HCT116 (cell line): ENCODE measurements around the gene PRDM11. TPM values are rescaled to one million over a fixed set of nuclear protein-coding genes. Genes with fewer than 3 reads are reported as not detected.

ENCODE experiments used
- ATAC-seq: fragments of 200-7000 bp; cut with Tn5 transposase; 2 replicates; pipeline ENCODE4 v1.9.1; 2020; ENCODE audit warnings: mild to moderate bottlenecking, moderate library complexity
- BruUV-seq: library from RNA; stranded (reverse); fragments of 400-500 nt; replicated peaks from 2 replicates; lab custom pipeline; 2021; lab: Mats Ljungman, UMichigan
- CTCF ChIA-PET: fragments of 300-600 bp; sonication (Branson Sonifier 250); formaldehyde crosslinking; loops from one replicate; lab custom pipeline; 2021; ENCODE audit warnings: antibody characterized with exemption; lab: Charles Lee
- POLR2A ChIA-PET: fragments of 300-600, 350-600 bp; sonication (Branson Sonifier 250); formaldehyde crosslinking; loops from one replicate; lab custom pipeline; 2021; ENCODE audit warnings: antibody characterized with exemption; lab: Charles Lee
- RAD21 ChIA-PET, 2 experiments: fragments of 300-600 bp; sonication (Branson Sonifier 250); formaldehyde crosslinking; loops; one replicate each; lab custom pipeline; 2023; ENCODE audit warnings: low total read pairs in 2 of 2; ENCODE audit not compliant: uncharacterized antibody in 2 of 2, unreplicated experiment in 2 of 2, low non-redundant PET in 1 of 2; lab: Charles Lee
- DNase-seq: peaks from one replicate; pipeline ENCODE4 v3.0.0-alpha.2; 2010; ENCODE audit warnings: low read depth, low spot score
- H2AFZ ChIP-seq: fragments of 200-600 bp; shearing (Covaris generic), sonication (generic); 2 replicates; pipeline ENCODE4 v1.6.1; 2017; ENCODE audit warnings: low read depth, mixed run types, mixed read lengths, antibody characterized with exemption, low read length; ENCODE audit not compliant: poor library complexity, severe bottlenecking
- H3K27ac ChIP-seq: 2 replicates; pipeline ENCODE4 v1.5.1; 2012; ENCODE audit warnings: low read depth, low read length
- H3K27me3 ChIP-seq: fragments of 200-600 bp; sonication (generic); 2 replicates; pipeline ENCODE4 v1.6.1; 2016; ENCODE audit warnings: mixed run types, low read length, mixed read lengths; ENCODE audit not compliant: insufficient read depth
- H3K36me3 ChIP-seq, 2 experiments: fragments of 200-500 bp in 1 of 2; fragments of 200-600 bp in 1 of 2; sonication (Bioruptor generic) in 1 of 2; sonication (generic) in 1 of 2; 2 replicates each; pipeline versions ENCODE4 v1.5.1 to v1.6.1; 2014 to 2016; ENCODE audit warnings: low read length in 2 of 2, inconsistent platforms in 1 of 2, mixed read lengths in 1 of 2, mixed run types in 1 of 2; ENCODE audit not compliant: insufficient read depth in 2 of 2, control insufficient read depth in 1 of 2
- H3K4me1 ChIP-seq, 2 experiments: fragments of 200-600 bp in 1 of 2; sonication (generic) in 1 of 2; 2 replicates each; pipeline versions ENCODE4 v1.5.1 to v1.6.1; 2012 to 2017; ENCODE audit warnings: low read length in 2 of 2, inconsistent platforms in 1 of 2, mild to moderate bottlenecking in 1 of 2, mixed read lengths in 1 of 2, mixed run types in 1 of 2, moderate library complexity in 1 of 2; ENCODE audit not compliant: insufficient read depth in 2 of 2, control insufficient read depth in 1 of 2
- H3K4me2 ChIP-seq: fragments of 200-600 bp; sonication (generic); 2 replicates; pipeline ENCODE4 v1.6.1; 2017; ENCODE audit warnings: mixed run types, low read length, mixed read lengths
- H3K4me3 ChIP-seq, 2 experiments: fragments of 200-600 bp in 1 of 2; sonication (generic) in 1 of 2; replicated peaks in 1 of 2; 2 replicates each; pipeline ENCODE4 v1.5.1; 2011 to 2016; ENCODE audit warnings: low read length in 2 of 2, control low read depth in 1 of 2, low read depth in 1 of 2, mild to moderate bottlenecking in 1 of 2, mixed read lengths in 1 of 2, mixed run types in 1 of 2
- H3K79me2 ChIP-seq: fragments of 200-600 bp; sonication (generic); 2 replicates; pipeline ENCODE4 v1.6.1; 2017; ENCODE audit warnings: mild to moderate bottlenecking, mixed run types, low read length, moderate library complexity, mixed read lengths; ENCODE audit not compliant: insufficient read depth
- H3K9ac ChIP-seq: fragments of 200-600 bp; sonication (generic); 2 replicates; pipeline ENCODE4 v1.6.1; 2016; ENCODE audit warnings: low read length, mixed read lengths
- H3K9me2 ChIP-seq: fragments of 200-600 bp; sonication (generic), shearing (Covaris generic); 2 replicates; pipeline ENCODE4 v1.6.1; 2017; ENCODE audit warnings: mixed run types, mild to moderate bottlenecking, moderate library complexity; ENCODE audit not compliant: insufficient read depth
- H3K9me3 ChIP-seq, 2 experiments: fragments of 200-500 bp in 1 of 2; fragments of 200-600 bp in 1 of 2; sonication (Bioruptor generic) in 1 of 2; sonication (generic) in 1 of 2; 2 replicates each; pipeline ENCODE4 v1.6.1; 2014 to 2017; ENCODE audit warnings: low read length in 2 of 2, mixed read lengths in 2 of 2, inconsistent platforms in 1 of 2, low read depth in 1 of 2, mild to moderate bottlenecking in 1 of 2, mixed run types in 1 of 2, moderate library complexity in 1 of 2; ENCODE audit not compliant: control insufficient read depth in 1 of 2, insufficient read depth in 1 of 2
- H4K20me1 ChIP-seq: fragments of 200-600 bp; sonication (generic), shearing (Covaris generic); 2 replicates; pipeline ENCODE4 v1.6.1; 2017; ENCODE audit warnings: mixed run types, mild to moderate bottlenecking, moderate library complexity; ENCODE audit not compliant: insufficient read depth
- EZH2phosphoT487 ChIP-seq: fragments of 200-600 bp; IDR thresholded peaks from 2 replicates; pipeline ENCODE4 v1.6.1; 2018; ENCODE audit warnings: antibody characterized with exemption, borderline replicate concordance
- FOSL1 ChIP-seq: IDR thresholded peaks from 2 replicates; pipeline ENCODE4 v1.6.1; 2012; ENCODE audit warnings: low read depth
- YY1 ChIP-seq: IDR thresholded peaks from 2 replicates; pipeline ENCODE4 v1.6.1; 2011; ENCODE audit warnings: low read length, low read depth, moderate library complexity, mild to moderate bottlenecking; ENCODE audit not compliant: insufficient replicate concordance; ENCODE audit errors: extremely low read depth
- ZFX ChIP-seq: fragments of 450-650 bp; IDR thresholded peaks from 2 replicates; pipeline ENCODE4 v1.6.1; 2017
- intact Hi-C: fragments of 100-400 bp; cut with micrococcal nuclease; formaldehyde crosslinking; loops from 2 replicates; pipeline ENCODE4 v1.10.0; 2022
- total RNA-seq: library from RNA; stranded (reverse); gene quantifications from one replicate; pipeline ENCODE4 v1.2.1, GENCODE V29; 2021; ENCODE audit not compliant: unreplicated experiment
- TF ChIP-seq, protein P1 (sequence below): IDR thresholded peaks from 2 replicates; pipeline ENCODE4 v1.6.1; 2011; ENCODE audit warnings: mild to moderate bottlenecking, low read length, moderate library complexity; ENCODE audit not compliant: insufficient replicate concordance; ENCODE audit errors: extremely low read depth

PRDM11 gene
- total RNA-seq, 1 experiment from 2014 or later = 9.3 TPM

DNA sequence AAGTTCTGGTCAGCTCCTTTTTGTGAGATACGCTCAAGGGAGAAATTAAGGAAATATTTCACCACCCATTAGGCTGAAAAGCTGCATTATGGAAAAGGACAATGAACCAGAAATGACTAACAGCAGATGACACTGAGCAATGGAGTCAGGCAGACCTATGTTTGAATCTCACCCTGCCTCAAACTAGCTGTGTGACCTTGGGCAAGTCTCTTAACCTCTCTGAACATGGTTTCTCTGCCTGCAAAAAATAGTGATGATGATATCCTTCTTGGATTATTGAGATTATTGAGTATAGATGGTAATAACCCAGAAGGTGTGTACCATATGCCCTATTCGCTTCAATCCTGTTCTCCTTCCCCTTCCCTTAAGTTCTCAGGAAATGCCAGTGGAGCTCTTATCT, 2.9 kb upstream of the PRDM11 start:
- TF ChIP-seq EZH2phosphoT487 (no peak), ZFX (no peak), YY1 (no peak), FOSL1 (no peak)
- TF ChIP-seq, protein P1, sequence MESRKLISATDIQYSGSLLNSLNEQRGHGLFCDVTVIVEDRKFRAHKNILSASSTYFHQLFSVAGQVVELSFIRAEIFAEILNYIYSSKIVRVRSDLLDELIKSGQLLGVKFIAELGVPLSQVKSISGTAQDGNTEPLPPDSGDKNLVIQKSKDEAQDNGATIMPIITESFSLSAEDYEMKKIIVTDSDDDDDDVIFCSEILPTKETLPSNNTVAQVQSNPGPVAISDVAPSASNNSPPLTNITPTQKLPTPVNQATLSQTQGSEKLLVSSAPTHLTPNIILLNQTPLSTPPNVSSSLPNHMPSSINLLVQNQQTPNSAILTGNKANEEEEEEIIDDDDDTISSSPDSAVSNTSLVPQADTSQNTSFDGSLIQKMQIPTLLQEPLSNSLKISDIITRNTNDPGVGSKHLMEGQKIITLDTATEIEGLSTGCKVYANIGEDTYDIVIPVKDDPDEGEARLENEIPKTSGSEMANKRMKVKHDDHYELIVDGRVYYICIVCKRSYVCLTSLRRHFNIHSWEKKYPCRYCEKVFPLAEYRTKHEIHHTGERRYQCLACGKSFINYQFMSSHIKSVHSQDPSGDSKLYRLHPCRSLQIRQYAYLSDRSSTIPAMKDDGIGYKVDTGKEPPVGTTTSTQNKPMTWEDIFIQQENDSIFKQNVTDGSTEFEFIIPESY = no peak
- Histone ChIP-seq H3K36me3 (no peaks in the 10 kb centered on the region), H3K4me3 (no peak overlapping the region), H3K9ac (no peak overlapping the region), H3K27me3 (no peaks in the 10 kb centered on the region; the same call in 1 of the 2 replicates), H3K4me2 (no peak overlapping the region), H3K4me1 (peaks cover 3 to 16% of the 10 kb centered on the region in 2 experiments; a peak in 3 of 4 replicates), H3K9me3 (no peaks in the 10 kb centered on the region), H4K20me1 (no peaks in the 10 kb centered on the region), H3K79me2 (peaks cover 11% of the 10 kb centered on the region), H3K27ac (no peak overlapping the region), H3K9me2 (no peaks in the 10 kb centered on the region), H2AFZ (no peak overlapping the region)
- ATAC-seq (no peak), DNase-seq (no peak)
- BruUV-seq = no TSS peak
- intact Hi-C loops = no loop called here
- CTCF ChIA-PET = no interaction called here
- RAD21 ChIA-PET = no interaction called here
- POLR2A ChIA-PET = interaction anchor here (1.1 kb wide), 1 partner anchor 10 kb away, joined by 3 read pairs; no protein-coding TSS in a partner anchor
